AG09309 (cell line): ENCODE data around the gene HELZ2.

Source experiments
- DNase-seq: peaks from one replicate; pipeline ENCODE4 v3.0.0-alpha.2; 2010; ENCODE audit warnings: low read depth
- H3K4me3 ChIP-seq: 2 replicates; pipeline ENCODE4 v1.5.1; 2011; ENCODE audit warnings: mild to moderate bottlenecking, low read depth, low read length, moderate library complexity; ENCODE audit not compliant: control insufficient read depth
- TF ChIP-seq, protein P1 (sequence below): IDR thresholded peaks from 2 replicates; pipeline ENCODE4 v1.5.1; 2011; ENCODE audit warnings: mild to moderate bottlenecking, low read depth, low read length, inconsistent platforms; ENCODE audit not compliant: insufficient read depth, control insufficient read depth; ENCODE audit errors: missing control alignments

HELZ2 gene

DNA sequence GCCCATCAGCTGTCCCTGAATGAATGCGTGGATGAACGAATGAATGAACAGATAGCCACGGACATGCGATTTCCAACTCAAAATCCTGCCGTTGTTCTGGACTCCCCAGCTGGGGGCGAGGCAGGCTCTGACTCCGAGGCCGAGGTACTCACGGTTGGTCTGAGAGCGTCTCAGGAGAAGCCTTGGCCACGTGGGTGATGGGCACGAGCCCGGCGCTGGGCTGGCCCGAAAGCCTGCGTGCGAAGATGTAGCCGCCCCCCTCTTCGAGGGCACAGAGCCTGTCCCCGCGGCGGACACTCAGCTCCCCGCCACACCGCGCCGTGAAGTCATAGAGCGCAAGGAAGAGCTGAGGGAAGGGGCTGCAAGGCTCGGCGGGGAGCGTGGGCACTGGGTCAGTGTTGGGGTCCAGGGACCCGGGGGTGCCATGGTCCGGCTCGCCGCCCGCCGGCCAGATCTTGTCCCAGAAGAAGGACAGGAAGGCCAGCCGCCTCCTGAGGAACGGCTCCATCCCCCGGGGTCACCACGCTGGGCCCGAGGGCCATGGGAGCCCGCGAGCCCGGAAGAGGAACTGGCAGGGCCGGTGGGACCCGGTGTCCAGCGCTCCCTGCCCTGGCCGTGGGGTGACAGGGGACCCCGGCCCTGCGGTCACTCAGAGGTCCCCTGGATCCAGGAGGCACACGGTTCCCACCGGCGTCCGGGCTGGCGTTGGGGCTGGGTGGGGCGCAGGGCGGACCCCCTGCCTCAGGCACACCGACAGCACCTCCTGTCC, 26.9 kb downstream of the HELZ2 start:
- no peak overlapping the region for H3K4me3 ChIP-seq
- no peak for DNase-seq
- TF ChIP-seq, protein P1, sequence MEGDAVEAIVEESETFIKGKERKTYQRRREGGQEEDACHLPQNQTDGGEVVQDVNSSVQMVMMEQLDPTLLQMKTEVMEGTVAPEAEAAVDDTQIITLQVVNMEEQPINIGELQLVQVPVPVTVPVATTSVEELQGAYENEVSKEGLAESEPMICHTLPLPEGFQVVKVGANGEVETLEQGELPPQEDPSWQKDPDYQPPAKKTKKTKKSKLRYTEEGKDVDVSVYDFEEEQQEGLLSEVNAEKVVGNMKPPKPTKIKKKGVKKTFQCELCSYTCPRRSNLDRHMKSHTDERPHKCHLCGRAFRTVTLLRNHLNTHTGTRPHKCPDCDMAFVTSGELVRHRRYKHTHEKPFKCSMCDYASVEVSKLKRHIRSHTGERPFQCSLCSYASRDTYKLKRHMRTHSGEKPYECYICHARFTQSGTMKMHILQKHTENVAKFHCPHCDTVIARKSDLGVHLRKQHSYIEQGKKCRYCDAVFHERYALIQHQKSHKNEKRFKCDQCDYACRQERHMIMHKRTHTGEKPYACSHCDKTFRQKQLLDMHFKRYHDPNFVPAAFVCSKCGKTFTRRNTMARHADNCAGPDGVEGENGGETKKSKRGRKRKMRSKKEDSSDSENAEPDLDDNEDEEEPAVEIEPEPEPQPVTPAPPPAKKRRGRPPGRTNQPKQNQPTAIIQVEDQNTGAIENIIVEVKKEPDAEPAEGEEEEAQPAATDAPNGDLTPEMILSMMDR = no peak

DNA sequence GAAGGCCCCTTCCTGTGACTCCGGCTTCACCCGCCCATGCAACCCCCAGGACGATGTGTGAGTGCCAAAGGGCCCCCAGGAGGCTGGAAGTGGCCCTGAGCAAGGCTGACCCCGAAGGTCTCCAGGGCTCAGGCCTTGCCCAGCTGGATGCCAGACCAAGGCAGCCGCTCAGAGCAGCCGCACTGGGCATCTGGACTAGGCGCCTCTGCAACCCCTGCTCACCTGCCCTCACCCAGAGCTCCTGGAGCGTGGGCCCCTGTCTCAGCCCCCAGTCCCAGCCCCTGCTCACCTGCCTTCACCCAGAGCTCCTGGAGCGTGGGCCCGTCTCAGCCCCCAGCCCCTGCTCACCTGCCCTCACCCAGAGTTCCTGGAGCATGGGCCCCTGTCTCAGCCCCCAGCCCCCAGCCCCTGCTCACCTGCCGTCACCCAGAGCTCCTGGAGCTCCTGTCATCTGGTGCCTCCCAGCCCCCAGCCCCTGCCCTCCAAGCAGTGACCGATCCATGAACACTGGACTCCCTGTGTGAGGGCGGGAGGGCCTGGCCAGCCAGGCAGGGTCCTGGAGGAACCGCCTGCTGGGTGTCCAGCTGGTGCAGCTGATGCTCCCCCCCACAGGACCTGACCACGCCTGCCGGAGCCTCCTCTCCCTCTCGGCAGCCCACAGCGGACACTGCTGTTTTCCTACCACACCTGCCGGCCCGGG, 27.6 kb downstream of the HELZ2 start:
- no peak overlapping the region for H3K4me3 ChIP-seq
- DNase-seq = no peak
- TF ChIP-seq, protein P1 = no peak

DNA sequence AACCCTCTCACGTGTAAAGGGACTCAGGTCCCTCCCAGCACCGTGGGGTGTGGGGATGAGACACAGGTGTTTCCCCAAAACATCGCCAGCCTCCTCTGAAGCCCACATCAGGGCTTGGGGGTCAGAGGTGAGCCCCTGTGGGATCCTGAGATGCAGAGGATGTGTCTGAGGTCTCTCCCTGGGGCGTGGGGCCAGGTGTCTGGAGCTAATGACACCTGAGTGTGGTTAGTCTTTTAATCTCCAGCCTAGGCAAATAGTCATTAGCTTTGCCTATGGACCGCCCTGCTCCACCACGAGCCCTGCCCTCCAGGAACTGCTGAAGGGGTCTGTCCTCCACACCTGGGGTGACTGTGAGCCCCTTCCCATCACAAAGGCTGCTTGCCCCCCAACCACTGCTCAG, 28.2 kb downstream of the HELZ2 start:
- no peak for DNase-seq
- H3K4me3 ChIP-seq = no peak overlapping the region
- TF ChIP-seq, protein P1 = no peak

DNA sequence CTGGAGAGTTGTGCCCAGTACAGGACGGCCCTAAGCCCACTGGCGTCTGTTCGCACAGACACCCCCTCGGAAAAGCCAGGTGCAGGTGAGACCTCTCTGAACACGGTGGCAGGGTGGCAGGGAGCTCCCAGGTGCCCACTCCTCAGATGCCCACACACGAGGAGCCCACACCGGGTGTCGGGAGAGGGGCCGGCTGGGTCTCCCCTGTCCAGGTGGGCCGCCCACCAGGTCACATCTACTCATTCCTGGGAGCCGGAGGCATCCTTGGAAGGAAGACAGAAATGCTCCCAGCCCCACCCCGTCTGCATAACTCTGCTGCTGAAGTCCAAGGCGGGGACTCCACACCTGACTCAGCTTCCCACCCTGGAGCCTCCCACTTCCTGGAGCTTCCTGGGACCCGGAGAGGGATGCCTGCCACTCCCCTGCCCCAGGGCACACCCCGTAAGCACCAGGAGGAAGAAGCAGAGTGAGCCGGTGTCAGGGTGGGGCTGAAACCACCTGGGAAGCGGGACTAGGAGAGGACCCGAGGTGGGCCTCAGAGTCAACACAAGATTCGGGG, 29.0 kb downstream of the HELZ2 start:
- TF ChIP-seq, protein P1 = no peak
- H3K4me3 ChIP-seq = no peak overlapping the region
- no peak for DNase-seq

DNA sequence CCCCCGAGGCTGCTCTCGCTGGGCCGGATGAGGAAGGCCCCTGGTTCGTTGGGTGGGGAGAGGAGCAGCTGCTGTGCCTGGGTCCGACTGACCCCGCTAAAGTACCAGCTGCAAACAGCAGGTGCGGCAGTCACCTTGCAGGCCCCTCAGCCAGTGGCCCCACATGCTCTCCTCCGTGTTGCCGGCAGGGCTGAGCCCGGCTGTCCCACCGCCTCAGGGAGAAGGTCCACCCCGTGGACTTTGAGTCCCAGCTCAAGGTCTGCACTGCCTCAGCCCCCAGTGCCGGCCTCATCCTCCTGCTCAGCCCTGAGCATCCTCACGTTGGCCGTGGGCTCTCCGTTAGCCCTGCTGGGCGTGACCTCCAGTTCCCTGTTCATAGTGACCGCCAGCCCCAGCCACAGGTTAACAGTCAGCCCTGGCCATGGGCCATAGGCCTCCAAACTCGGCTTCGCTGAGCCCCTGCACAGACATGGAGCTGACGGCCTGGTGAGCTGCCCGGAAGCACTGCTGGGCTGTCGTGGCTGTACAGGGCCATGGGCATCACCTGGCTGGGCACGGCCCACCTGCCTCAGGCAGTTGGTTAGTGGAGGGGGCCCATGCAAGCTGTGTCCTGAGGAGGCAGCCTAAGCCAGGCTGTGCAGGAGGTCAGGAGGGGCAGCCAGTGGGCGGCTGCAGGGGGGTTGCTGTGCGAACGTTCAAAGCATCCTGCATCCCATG, 29.6 kb downstream of the HELZ2 start:
- TF ChIP-seq, protein P1 = no peak
- H3K4me3 ChIP-seq = no peak overlapping the region
- DNase-seq = no peak

DNA sequence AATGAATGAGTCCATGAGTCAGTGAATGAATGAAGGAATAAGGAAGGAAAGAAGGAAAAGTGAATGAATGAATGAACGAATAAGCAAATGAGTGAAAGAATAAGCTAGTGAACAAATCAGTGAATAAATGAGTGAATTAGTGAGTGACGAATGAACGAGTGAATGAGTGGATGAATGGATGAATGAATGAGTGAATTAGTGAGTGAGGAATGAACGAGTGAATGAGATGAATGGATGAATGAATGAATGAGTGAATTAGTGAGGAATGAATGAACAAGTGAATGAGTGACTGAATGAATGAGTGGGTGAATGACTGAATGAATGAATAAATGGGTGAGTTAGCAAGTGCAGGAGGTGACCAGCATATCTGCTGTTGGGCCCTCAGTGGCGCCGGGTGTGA, 30.3 kb downstream of the HELZ2 start:
- TF ChIP-seq, protein P1 = no peak
- H3K4me3 ChIP-seq = no peak overlapping the region
- no peak for DNase-seq
